ENCODE data around the gene NCAPG2.

Gene NCAPG2

DNA sequence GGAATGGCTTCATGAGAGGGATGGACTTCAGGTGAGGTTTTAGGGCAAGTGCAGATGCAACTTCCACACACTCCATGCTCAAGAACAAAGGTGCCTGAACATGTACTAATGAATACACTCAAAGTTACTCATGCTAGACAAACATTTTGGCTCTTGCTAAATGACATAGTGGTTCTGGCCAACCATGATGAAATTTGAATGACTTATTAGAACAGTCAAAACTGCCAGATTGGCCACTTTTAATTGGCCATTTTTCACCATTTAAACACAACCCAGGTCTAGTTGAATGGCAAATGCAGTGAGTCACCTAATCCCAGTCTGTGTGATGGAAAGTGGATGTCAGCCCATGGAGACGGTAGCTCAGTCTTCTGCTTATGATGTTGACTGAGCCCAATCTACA, 112.1 kb downstream of the NCAPG2 start:
- DNase-seq: no peak

DNA sequence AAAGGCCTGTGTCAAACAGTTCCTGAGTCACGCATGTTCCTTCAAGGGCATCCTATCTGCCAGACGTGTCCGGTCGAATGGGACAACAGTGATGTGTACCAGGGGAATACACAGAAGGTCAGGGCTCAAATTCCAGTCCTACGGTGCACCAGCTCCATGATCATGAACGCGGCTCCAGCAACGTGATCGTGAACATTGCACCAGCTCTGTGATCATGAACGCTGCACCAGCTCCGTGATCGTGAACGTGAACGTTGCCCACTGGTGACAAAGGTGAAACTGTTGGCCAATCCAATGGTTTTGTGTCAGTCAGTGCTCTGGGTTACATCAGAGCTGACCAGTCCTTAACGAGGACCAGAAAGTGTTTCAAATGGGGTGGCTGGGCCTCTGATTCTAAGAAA, 112.7 kb downstream of the NCAPG2 start:
- DNase-seq: no peak

DNA sequence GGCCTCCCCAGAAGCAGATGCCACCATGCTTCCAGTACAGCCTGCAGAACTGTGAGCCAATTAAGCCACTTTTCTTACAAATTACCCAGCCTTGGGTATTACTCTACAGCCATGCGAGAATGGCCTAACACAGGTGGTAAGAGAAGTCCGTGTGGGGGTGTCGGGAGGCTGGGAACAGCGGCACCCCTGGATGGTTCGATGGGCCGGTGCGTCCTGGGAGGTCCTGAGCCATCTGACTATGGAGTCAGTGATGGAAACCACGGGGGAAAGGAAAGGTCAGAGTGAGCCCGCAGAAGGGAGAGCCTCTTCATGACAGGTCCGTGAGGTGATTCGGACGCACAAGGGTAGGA, 114.4 kb downstream of the NCAPG2 start:
- no peak for DNase-seq

DNA sequence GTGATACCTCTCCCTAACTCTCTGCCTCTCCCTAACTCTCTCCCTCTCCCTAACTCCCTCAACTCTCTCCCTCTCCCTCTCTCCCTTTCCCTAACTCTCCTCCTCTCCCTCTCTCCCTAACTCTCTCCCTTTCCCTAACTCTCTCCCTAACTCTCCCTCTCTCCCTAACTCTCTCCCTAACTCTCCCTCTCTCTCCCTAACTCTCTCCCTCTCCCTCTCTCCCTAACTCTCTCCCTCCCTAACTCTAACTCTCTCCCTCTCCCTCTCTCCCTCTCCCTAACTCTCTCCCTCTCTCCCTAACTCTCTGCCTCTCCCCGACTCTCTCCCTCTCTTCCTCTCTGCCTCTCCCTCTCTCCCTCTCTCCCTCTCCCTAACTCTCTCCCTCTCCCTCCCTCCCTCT, 115.0 kb downstream of the NCAPG2 start:
- no peak for DNase-seq

DNA sequence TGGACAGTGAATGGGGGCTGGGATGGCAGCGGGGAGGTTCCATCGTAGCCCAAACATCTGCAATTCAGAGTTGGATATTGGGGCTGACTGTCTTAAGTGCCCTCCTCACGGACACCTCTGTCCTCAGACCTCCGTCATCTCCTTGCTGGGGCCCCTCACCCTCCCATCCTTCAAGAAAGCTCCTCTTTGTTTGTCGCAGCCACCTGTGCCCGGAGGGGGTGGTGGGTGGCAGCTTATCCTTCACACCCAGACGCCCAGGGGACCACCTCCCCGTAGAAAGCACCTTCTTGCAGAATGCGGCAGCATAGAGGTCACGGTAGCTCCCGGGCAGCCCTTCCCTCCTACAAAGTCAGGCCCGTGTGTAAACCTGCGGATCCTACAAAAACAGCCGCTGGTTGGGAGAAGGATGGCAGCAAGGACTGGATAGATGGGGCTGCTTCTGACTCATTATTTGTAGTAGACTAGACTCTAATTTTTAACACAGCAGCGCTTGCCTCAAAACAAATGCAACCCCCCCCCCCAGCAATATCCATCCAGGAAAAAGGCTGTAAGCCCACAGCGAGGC, 115.6 kb downstream of the NCAPG2 start:
- DNase-seq: no peak

DNA sequence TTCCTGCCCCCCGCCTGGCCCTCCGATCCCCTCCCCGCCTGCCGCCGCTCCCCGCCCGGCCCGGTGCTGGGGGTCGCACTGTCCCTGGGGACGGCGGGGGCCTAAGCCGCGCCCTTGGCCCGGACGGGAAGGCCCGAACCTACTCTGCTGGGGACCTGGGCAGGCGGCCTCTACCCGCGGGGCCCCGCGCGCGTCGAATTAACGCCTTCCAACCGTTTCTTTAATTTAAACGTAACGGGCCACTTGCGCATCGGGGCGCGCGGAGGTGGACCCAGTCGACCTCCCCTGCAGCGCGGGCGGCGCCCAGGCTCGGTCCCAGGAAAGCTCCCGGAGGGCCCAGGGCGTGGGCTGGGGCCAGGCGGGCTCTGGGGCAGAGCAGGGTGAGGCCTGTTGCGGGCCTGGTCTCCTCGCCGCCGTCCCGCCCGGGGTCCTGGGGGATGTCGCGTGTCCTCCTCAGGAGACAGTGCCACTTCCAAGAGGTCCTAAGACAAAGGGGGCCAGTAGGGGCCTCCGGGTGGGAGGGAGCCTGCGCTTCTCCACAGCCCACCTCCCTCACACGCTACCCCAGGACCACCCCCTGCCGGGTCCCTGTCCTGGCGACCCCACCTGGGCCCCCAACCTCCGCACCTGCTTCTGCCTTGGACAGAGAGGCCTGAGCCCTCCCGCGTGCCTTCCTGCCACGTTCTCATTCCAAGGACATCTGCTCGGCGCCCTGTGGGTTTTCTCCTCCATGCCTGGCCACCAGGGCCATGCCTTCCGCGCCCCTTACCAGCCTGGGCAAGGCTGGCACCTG, 116.3 kb downstream of the NCAPG2 start:
- DNase-seq: no peak

DNA sequence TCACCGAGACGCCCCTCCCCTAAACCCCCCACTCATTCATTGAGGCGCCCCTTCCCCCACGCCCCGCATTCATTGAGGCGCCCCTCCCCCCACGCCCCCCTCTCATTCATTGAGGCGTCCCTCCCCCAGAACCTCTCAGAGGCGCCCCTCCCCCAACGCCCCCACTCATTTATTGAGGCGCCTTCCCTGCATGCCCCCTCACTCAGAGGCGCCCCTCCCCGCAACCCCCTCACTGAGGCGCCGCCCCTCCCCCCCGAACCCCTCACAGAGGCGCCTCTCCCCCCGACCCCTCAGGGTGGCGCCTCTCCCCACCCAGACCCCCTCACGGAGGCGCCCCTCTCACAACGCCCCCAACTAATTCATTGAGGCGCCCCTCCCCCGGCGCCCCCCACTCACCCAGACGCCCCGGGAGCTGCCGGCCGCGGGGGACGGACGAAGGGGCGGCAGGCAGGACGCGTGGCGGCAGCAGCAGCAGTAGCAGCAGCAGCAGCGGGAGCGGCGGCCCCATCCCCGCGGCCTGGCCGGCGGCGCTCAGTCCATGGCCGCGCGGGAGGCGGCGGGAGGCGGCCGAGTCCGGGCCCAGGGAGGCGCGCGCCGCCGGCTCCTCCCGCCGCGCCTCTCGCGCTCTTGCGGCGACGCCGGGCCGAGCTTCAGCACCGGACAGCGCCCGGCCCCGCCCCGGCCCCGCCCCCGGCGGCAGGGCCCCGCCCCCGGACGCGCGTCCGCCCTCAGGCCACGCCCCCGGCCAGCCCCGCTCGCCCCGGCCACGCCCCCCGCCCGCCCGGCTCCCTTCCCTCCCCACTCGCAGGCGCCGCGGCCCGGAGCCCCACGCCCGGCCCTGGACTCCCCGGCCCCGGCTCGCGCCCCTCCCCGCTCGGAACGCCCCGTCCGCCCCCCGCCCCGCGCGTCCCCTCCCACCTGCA, 117.2 kb downstream of the NCAPG2 start, which contains the start of gene PTPRN2:
PTPRN2 (minus strand) TSS at position 662 of the 923 bp plus-strand sequence.
- peak; percentile 48 for DNase-seq

DNA sequence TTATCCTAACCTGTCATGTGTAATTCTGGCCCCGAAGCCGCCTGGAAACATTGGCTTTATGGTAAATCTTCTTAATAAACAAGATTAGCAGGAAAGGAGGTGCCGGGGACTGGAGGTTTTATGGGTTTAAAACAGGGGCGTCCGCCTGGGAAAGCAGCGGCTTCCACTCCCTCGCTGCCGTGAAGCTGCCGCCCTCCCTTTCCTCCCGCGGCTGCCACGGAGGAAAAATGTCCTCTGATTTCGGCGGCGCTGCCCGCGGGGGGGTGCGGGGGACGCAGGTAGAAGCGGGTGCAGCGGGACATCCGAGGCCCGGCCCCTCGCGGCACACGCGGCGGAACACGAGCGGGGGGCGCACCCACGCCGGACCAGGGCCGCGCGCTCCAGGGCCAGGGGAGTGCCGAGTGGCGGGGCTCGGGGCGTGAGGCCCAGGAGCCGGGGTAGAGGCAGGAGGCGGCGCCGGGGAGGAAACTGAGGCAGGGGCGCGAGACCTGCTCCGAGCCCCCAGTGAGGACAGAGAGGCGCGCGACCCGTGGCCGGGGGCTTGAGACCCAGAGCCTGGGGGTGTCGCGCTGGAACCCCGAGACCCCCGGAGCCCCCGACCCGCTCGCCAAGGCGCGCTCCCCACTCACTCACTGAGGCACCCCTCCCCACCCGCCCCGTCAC, 118.0 kb downstream of the NCAPG2 start:
- DNase-seq: no peak

DNA sequence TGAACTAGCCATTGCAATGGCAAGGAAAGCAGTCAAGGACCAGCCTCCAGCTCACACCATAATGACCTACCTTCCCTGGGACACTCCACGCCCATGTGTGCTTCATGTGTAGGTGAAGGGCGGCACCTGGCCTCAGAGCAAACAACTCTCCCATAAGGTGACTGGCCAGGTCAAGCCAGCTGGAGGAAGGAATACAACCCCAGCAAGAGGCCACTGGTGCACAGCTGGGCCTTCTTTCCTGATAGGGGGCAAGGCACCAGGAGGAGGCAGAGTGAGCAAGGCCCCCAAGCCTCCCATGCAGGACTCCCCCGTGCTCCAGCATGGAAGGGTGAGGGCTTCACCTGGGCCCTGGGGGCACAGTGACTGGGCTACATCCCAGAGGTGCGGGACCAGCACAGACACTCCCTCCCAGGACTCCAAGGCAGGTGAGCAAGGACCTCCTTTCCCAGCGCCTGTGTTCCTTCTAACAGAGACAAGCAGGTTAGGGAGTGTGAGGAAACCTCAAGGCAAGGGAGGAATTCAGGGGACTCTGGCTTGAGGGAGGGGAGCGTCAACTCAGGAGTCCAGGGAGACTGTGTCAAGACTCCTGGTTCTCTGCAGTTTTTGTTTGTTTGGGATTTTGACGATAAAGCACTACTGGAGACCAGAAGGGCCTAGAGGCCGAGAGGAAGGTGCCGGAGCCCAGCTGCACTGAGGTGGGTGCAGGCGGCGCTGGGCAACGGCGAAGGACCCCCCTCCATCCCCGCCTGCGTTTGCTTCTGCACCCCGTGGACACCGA, 118.7 kb downstream of the NCAPG2 start:
- no peak for DNase-seq

DNA sequence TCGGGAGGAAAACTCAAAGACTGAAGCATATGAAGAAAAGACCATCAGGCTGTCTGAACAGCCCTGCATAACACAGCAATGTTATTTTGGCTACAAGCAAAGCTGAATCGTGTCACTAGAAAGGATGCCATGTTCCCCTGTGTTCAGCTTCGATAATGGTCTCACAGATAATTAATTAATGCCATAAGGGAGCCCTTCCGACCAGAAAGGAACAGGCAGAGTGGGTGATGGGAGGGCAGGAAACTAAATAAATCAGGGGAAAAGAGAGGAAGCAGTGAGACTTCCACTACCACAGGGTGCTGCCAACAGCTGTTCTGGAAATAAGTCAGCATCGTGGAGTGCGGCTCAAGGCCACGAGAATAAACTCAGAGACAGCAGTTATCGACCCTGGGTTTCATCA, 120.2 kb downstream of the NCAPG2 start:
- DNase-seq: no peak

DNA sequence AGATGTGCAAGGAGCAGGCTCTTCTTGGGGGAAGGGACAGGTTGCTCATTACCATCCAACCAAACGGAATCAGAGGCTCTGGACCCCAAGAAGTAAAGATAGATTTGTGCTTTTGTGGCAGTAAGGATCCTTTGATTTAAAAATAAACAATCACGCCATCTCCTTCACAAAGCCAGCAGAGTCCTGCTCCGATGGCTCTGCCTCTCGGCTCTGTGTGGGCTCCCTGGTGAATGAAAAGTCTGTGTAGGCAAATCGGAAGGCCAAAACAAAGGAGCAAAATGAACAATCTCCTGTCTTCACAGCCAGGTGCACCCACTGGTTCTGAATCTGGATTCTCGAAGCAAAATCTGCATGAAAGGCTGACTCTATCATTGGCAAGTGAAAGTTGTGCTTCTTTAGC, 120.8 kb downstream of the NCAPG2 start:
- no peak for DNase-seq

DNA sequence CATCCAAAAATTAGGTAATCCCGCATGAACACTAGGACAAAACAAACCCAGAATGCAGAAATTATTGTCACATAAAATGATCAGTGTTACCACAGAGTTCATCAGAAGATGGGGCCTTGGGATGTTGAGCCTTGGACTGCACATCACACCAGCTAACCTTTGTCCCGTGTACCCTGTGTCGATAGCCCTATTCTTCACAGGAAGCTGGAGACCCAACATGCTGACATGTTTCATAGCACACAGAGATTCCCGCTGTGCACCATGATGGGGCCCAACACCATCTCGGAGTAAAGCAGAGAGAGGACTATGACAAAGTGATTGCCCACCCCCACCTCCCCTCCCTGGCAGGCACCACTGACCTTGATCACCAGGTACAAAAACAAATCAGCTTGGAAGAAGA, 121.5 kb downstream of the NCAPG2 start:
- no peak for DNase-seq

DNA sequence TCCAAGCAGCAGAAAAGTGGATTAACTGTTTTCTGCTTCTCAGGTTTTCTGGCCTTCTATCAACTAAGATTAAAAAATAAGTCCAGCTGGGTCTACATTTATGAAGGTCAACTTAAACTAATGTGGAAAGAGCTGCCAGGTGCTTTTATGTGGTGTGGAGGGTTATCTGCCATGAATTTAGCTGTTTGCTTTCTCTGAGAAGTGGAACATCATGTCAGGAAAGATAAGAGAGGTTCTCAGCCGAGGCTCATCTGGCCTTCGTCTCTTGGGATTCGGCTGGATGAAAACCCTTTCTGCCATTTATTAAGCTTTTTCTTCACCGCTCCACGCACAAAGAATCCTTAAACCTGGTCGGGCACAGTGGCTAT, 122.5 kb downstream of the NCAPG2 start:
- DNase-seq: no peak

DNA sequence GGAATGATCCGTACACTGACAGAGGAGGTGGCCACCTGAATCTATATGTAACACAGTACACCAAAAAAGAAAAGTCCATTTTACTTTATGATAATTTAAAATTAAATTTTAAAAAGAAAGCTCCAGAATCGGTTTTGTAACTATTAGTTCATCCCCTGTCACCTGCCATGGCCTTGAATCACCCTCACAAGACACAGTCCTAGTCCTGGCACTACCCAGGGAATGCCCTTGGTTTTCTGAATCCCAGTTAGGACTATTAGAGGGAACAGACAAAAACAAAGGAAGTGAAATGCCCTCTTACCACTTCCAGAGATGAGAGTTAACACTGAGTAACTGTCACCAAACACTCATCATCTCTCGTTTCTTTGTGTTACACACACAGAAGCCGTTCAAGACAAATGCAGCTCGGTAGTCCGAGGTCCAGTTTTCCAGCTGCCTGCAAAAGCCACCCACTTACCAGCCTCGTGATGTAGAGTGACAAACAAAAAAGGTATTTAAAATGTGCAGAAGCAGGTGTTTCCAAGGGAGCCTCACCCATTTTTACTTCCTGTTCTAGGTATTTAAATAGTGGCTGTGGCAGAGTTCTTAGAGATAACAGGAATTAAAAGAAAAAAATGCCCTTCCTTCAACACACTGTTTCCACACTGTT, 123.0 kb downstream of the NCAPG2 start:
- DNase-seq: no peak
